T-helper 1 cell treated with Interleukin-12 subunit alpha and Interleukin-12 subunit beta and Interleukin-4 antibody, amounts not matched to agents 30 ng/mL and 1 ng/mL, for 36 hours (primary cell): ENCODE measurements around the gene SOX4. TPM values are rescaled to one million over a fixed set of nuclear protein-coding genes. Genes with fewer than 3 reads are reported as not detected.

Experiments
- intact Hi-C: fragments of 100-400 bp; cut with micrococcal nuclease; formaldehyde crosslinking; loops from one replicate; pipeline ENCODE4 v1.15.1; 2024
- total RNA-seq: library from RNA; stranded (reverse); gene quantifications from 2 replicates; pipeline ENCODE4 v1.2.3, GENCODE V29; 2022

Gene SOX4
- total RNA-seq, 1 donor from 2014 or later = 1.2 TPM

GRCh38 chr6:21611485-21611884 lies 17.9 kb downstream of the SOX4 start:
- intact Hi-C loops = no loop called here

GRCh38 chr6:21612067-21612745 lies 18.7 kb downstream of the SOX4 start:
- intact Hi-C loops = no loop called here

GRCh38 chr6:21613809-21614208 lies 20.3 kb downstream of the SOX4 start:
- intact Hi-C loops = no loop called here

- intact Hi-C loops = no loop called here
These were observed 20.7 kb downstream of the SOX4 start for GRCh38 chr6:21614226-21614625.

- intact Hi-C loops = no loop called here
These were observed 22.0 kb downstream of the SOX4 start for GRCh38 chr6:21615504-21615903.

GRCh38 chr6:21616005-21616404 lies 22.5 kb downstream of the SOX4 start:
- intact Hi-C loops = no loop called here

GRCh38 chr6:21625642-21626041 lies 32.1 kb downstream of the SOX4 start:
- intact Hi-C loops = no loop called here

GRCh38 chr6:21626756-21627155 lies 33.2 kb downstream of the SOX4 start:
- intact Hi-C loops = no loop called here

- intact Hi-C loops = no loop called here
These were observed 34.6 kb downstream of the SOX4 start for GRCh38 chr6:21628160-21628559.

- intact Hi-C loops = no loop called here
These were observed 40.1 kb downstream of the SOX4 start for GRCh38 chr6:21633511-21634109.

- intact Hi-C loops = no loop called here
These were observed 41.0 kb downstream of the SOX4 start for GRCh38 chr6:21634582-21634981.

- intact Hi-C loops = no loop called here
These were observed 43.3 kb downstream of the SOX4 start for GRCh38 chr6:21636876-21637275.

- intact Hi-C loops = no loop called here
These were observed 45.8 kb downstream of the SOX4 start for GRCh38 chr6:21639316-21639715.
